Lung (tissue), 12 donors: Measurements from ENCODE around the gene GABRG3. TPM values are rescaled to one million over a fixed set of nuclear protein-coding genes. Genes with fewer than 3 reads are reported as not detected.

ENCODE experiments used
- ATAC-seq: fragments of 200-7000 bp; cut with Tn5 transposase; one replicate; pipeline ENCODE4 v1.9.1; 2020; ENCODE audit warnings: moderate number of reproducible peaks; ENCODE audit not compliant: insufficient read depth, low FRiP score
- DNase-seq, 3 donors: peaks; one replicate each; pipeline ENCODE4 v3.0.0-alpha.2; 2013 to 2017
- H3K27ac ChIP-seq, 2 donors: one replicate each; pipeline ENCODE4 v1.5.1; 2013; ENCODE audit warnings: mild to moderate bottlenecking in 2 of 2, moderate library complexity in 2 of 2, control low read depth in 1 of 2, inconsistent platforms in 1 of 2, low read depth in 1 of 2, low read length in 1 of 2
- H3K27me3 ChIP-seq, 3 donors: one replicate each; pipeline ENCODE4 v1.5.1; 2013; ENCODE audit warnings: low read length in 2 of 3; ENCODE audit not compliant: control insufficient read depth in 3 of 3, insufficient read depth in 3 of 3
- H3K36me3 ChIP-seq, 4 donors: one replicate each; pipeline ENCODE4 v1.5.1; 2013; ENCODE audit warnings: low read length in 4 of 4, mild to moderate bottlenecking in 1 of 4, moderate library complexity in 1 of 4; ENCODE audit not compliant: control insufficient read depth in 4 of 4, insufficient read depth in 4 of 4
- H3K4me1 ChIP-seq, 5 donors: one replicate each; pipeline ENCODE4 v1.5.1; 2013; ENCODE audit warnings: low read length in 5 of 5, mild to moderate bottlenecking in 2 of 5, moderate library complexity in 1 of 5; ENCODE audit not compliant: control insufficient read depth in 5 of 5, insufficient read depth in 5 of 5
- H3K4me3 ChIP-seq: one replicate; pipeline ENCODE4 v1.5.1; 2013; ENCODE audit warnings: mild to moderate bottlenecking, control low read depth, moderate library complexity
- H3K9ac ChIP-seq, 2 donors: one replicate each; pipeline ENCODE4 v1.5.1; 2013; ENCODE audit warnings: low read length in 2 of 2, control low read depth in 1 of 2; ENCODE audit not compliant: insufficient read depth in 1 of 2
- H3K9me3 ChIP-seq, 4 donors: one replicate each; pipeline ENCODE4 v1.5.1; 2013; ENCODE audit warnings: low read length in 3 of 4, mild to moderate bottlenecking in 1 of 4, moderate library complexity in 1 of 4; ENCODE audit not compliant: control insufficient read depth in 4 of 4, insufficient read depth in 3 of 4
- CTCF ChIP-seq: IDR thresholded peaks from 2 replicates; pipeline ENCODE4 v1.5.1; 2012; ENCODE audit warnings: mild to moderate bottlenecking; ENCODE audit errors: control extremely low read depth, extremely low read depth
- WGBS, 2 donors: extraction: QIAGEN DNeasy Blood & Tissue Kit; methylation state at CpG; one replicate each; pipeline ENCODE4 v1.1.7; 2013; 5-methylcytosine and 5-hydroxymethylcytosine counted together
- polyA plus RNA-seq, 2 donors: library from polyadenylated mRNA; stranded (reverse); fragments of 200-250 nt; gene quantifications; one replicate each; pipeline ENCODE4 v1.2.1, GENCODE V29; 2013
- total RNA-seq, 2 donors: library from RNA; depleted of rRNA in 1 of 2; stranded (reverse); fragments of >200 nt in 1 of 2; gene quantifications; one replicate each; pipeline ENCODE4 v1.2.1, GENCODE V29; 2014 to 2021
- donor health status: control.
- donor health status: control.
- donor health status: Bipolar disorder and iron deficiency.
- donor health status: healthy.
- donor health status: DM: yes; HTN: yes; CAD: no.

The GABRG3 gene
- total and polyA plus RNA-seq, 4 donors = 16.9 TPM; not detected in 3

- Histone ChIP-seq H3K36me3 (no peaks in the 10 kb centered on the region), H3K9me3 (peaks cover 0 to 4% (median 0%) of the 10 kb centered on the region in 4 donors), H3K27me3 (no peaks in the 10 kb centered on the region), H3K4me3 (no peak overlapping the region), H3K4me1 (no peaks in the 10 kb centered on the region), H3K27ac (no peak overlapping the region), H3K9ac (no peak overlapping the region)
- DNase-seq = no peak
- TF ChIP-seq CTCF = no peak
- no peak for ATAC-seq
- 76 to 80% methylated on average over 4 of the region's 4 CpGs for whole genome bisulfite sequencing, 2 donors
Observed at GRCh38 chr15:27166917-27167316, 195.9 kb downstream of the GABRG3 start.

- no peak overlapping the region for H3K27ac ChIP-seq
- no peaks in the 10 kb centered on the region for H3K4me1 ChIP-seq
- H3K9ac ChIP-seq = no peak overlapping the region
- H3K27me3 ChIP-seq = no peaks in the 10 kb centered on the region
- no peak for DNase-seq
- TF ChIP-seq CTCF = no peak
- WGBS, 2 donors = 89 to 92% methylated on average over 10 of the region's 10 CpGs
- no peaks in the 10 kb centered on the region for H3K36me3 ChIP-seq
- no peak for ATAC-seq
- H3K9me3 ChIP-seq = peaks cover 0 to 2% (median 0%) of the 10 kb centered on the region in 4 donors
- no peak overlapping the region for H3K4me3 ChIP-seq
Observed at GRCh38 chr15:27167738-27168137, 196.8 kb downstream of the GABRG3 start.

- H3K27ac ChIP-seq = no peak overlapping the region
- no peaks in the 10 kb centered on the region for H3K27me3 ChIP-seq
- H3K9me3 ChIP-seq = peaks cover 0 to 3% (median 0%) of the 10 kb centered on the region in 4 donors
- no peak overlapping the region for H3K4me3 ChIP-seq
- H3K4me1 ChIP-seq = no peaks in the 10 kb centered on the region
- DNase-seq (no peak), ATAC-seq (no peak)
- no peak overlapping the region for H3K9ac ChIP-seq
- TF ChIP-seq CTCF = no peak
- H3K36me3 ChIP-seq = no peaks in the 10 kb centered on the region
- WGBS, 2 donors = 91 to 96% methylated on average over 4 of the region's 4 CpGs
Observed at GRCh38 chr15:27170851-27171250, 199.9 kb downstream of the GABRG3 start.

GRCh38 chr15:27172821-27173220 lies 201.8 kb downstream of the GABRG3 start:
- no peaks in the 10 kb centered on the region for H3K36me3 ChIP-seq
- no peak for TF ChIP-seq CTCF
- H3K9me3 ChIP-seq = peaks cover 0 to 12% (median 5%) of the 10 kb centered on the region in 4 donors
- ATAC-seq (no peak), DNase-seq (no peak)
- H3K9ac ChIP-seq = no peak overlapping the region
- WGBS, 2 donors = 71 to 80% methylated on average over 5 of the region's 5 CpGs
- H3K4me1 ChIP-seq = no peaks in the 10 kb centered on the region
- H3K27ac ChIP-seq = no peak overlapping the region
- no peaks in the 10 kb centered on the region for H3K27me3 ChIP-seq
- no peak overlapping the region for H3K4me3 ChIP-seq
